Kidney (tissue), 14 donors: Measurements from ENCODE around the gene CD46. TPM values are rescaled to one million over a fixed set of nuclear protein-coding genes. Genes with fewer than 3 reads are reported as not detected.
A peak's percentile ranks its signal among the peaks of the same experiment; 100 is the strongest.
"Not testable (repeated sequence)": the region's sequence is repeated elsewhere in the genome, so short reads cannot be mapped to it uniquely, and the experiment has no call there.

Experiments used
- DNase-seq, 5 donors: peaks; one replicate each; pipeline ENCODE4 v3.0.0-alpha.2; 2013 to 2020
- FAIRE-seq: peaks from 2 replicates; lab custom pipeline; 2012; peaks lifted over from hg19 to GRCh38; lab: Jason Lieb, UNC
- H3K27ac ChIP-seq, 2 donors: one replicate each; pipeline ENCODE4 v1.7.0; 2013; ENCODE audit warnings: low read depth in 2 of 2, low read length in 2 of 2, inconsistent platforms in 1 of 2
- H3K27me3 ChIP-seq: one replicate; pipeline ENCODE4 v1.7.1; 2013; ENCODE audit warnings: low read length, inconsistent platforms; ENCODE audit not compliant: control insufficient read depth, insufficient read depth
- H3K36me3 ChIP-seq, 3 donors: one replicate each; pipeline versions ENCODE4 v1.7.0 to v1.7.1; 2013; ENCODE audit warnings: low read length in 3 of 3, control low read depth in 1 of 3, inconsistent platforms in 1 of 3; ENCODE audit not compliant: insufficient read depth in 3 of 3, control insufficient read depth in 2 of 3
- H3K4me1 ChIP-seq, 3 donors: one replicate each; pipeline versions ENCODE4 v1.7.0 to v1.7.1; 2013; ENCODE audit warnings: low read length in 3 of 3, inconsistent platforms in 1 of 3, low read depth in 1 of 3; ENCODE audit not compliant: control insufficient read depth in 2 of 3, insufficient read depth in 2 of 3
- H3K4me3 ChIP-seq, 3 donors: one replicate each; pipeline versions ENCODE4 v1.7.0 to v1.8.1; 2013; ENCODE audit warnings: low read length in 3 of 3, control low read depth in 1 of 3, inconsistent platforms in 1 of 3
- H3K9ac ChIP-seq, 3 donors: one replicate each; pipeline versions ENCODE4 v1.7.0 to v1.7.1; 2013; ENCODE audit warnings: low read length in 3 of 3, control low read depth in 1 of 3, inconsistent platforms in 1 of 3
- H3K9me3 ChIP-seq, 3 donors: one replicate each; pipeline versions ENCODE4 v1.7.0 to v1.7.1; 2013; ENCODE audit warnings: low read length in 3 of 3, control low read depth in 1 of 3, inconsistent platforms in 1 of 3; ENCODE audit not compliant: control insufficient read depth in 2 of 3, insufficient read depth in 1 of 3
- CTCF ChIP-seq: IDR thresholded peaks from 3 replicates; pipeline ENCODE4 v1.5.1; 2012; ENCODE audit warnings: mild to moderate bottlenecking, moderate library complexity, borderline replicate concordance; ENCODE audit not compliant: insufficient read depth; ENCODE audit errors: extremely low read depth
- intact Hi-C: fragments of 100-400 bp; cut with DNase I; formaldehyde crosslinking; loops from one replicate; pipeline ENCODE4 v1.11.1; 2022
- polyA plus RNA-seq: library from polyadenylated mRNA; stranded (reverse); fragments of 350-450 nt; fragmentation: Illumina TruSeq; extraction: RNeasy Lipid Tissue Mini Kit (QIAGEN cat#74804); gene quantifications from one replicate; pipeline ENCODE4 v1.2.3, GENCODE V29; 2014; ENCODE audit warnings: low read depth, low replicate concordance; ENCODE audit not compliant: insufficient read depth
- total RNA-seq: library from RNA; stranded (reverse); fragmentation: NEBNext Ultra II Directional; extraction: Animal tissue kit (Norgen Biotek cat#: 25700); gene quantifications from one replicate; pipeline ENCODE4 v1.2.1, GENCODE V29; 2021
- donor health status: control.
- donor health status: control.
- donor health status: control.
- donor health status: control.
- donor health status: control.
- donor health status: DM: yes; HTN: yes; CAD: no.
- donor health status: Normal renal cell carcinoma (clear cell type).

Gene CD46
- total and polyA plus RNA-seq, 2 donors from 2014 or later, result 119 to 269 TPM

GRCh38 chr1:207703712-207704111 lies 48.1 kb upstream of the CD46 start:
- Histone ChIP-seq H3K27me3 (no peaks in the 10 kb centered on the region), H3K4me1 (no peaks in the 10 kb centered on the region), H3K9me3 (no peaks in the 10 kb centered on the region), H3K36me3 (no peaks in the 10 kb centered on the region), H3K27ac (no peak overlapping the region), H3K9ac (no peak overlapping the region), H3K4me3 (no peak overlapping the region)
- DNase-seq, result peak in 1 of 5 donors; percentile 2
- no peak for TF ChIP-seq CTCF
- no peak for FAIRE-seq
- intact Hi-C loops, result no loop called here

GRCh38 chr1:207708004-207708403 lies 43.9 kb upstream of the CD46 start:
- H3K9ac ChIP-seq, result not testable (repeated sequence)

GRCh38 chr1:207711285-207711684 lies 40.6 kb upstream of the CD46 start:
- Histone ChIP-seq H3K27me3 (no peaks in the 10 kb centered on the region), H3K4me1 (no peaks in the 10 kb centered on the region), H3K36me3 (no peaks in the 10 kb centered on the region), H3K4me3 (no peak overlapping the region), H3K9me3 (no peaks in the 10 kb centered on the region), H3K9ac (no peak overlapping the region), H3K27ac (no peak overlapping the region)
- DNase-seq (peak in 2 of 5 donors; percentile 3 to 5), FAIRE-seq (no peak)
- intact Hi-C loops, result no loop called here
- TF ChIP-seq CTCF, result no peak

More at GRCh38 chr1:207708004-207708403, 43.9 kb upstream of the CD46 start:
- FAIRE-seq, H3K9me3 ChIP-seq, intact Hi-C loops, DNase-seq, H3K36me3 ChIP-seq, H3K27ac ChIP-seq, H3K4me1 ChIP-seq, H3K4me3 ChIP-seq, H3K27me3 ChIP-seq: not testable (repeated sequence)

GRCh38 chr1:207712701-207713100 lies 39.2 kb upstream of the CD46 start:
- DNase-seq, H3K9ac ChIP-seq, H3K27me3 ChIP-seq, FAIRE-seq, H3K9me3 ChIP-seq, intact Hi-C loops, H3K4me3 ChIP-seq, H3K27ac ChIP-seq, H3K36me3 ChIP-seq, H3K4me1 ChIP-seq: not testable (repeated sequence)
